Endothelial cell of umbilical vein (primary cell): Measurements from ENCODE around the gene NBEAL1. TPM values are rescaled to one million over a fixed set of nuclear protein-coding genes. Genes with fewer than 3 reads are reported as not detected.

Source experiments
- BruUV-seq: library from RNA; stranded (reverse); fragments of 400-500 nt; replicated peaks from 2 replicates; lab custom pipeline; 2021; lab: Mats Ljungman, UMichigan
- CTCF ChIA-PET: fragments of 300-600, 350-600 bp; sonication (Branson Sonifier 250); formaldehyde crosslinking; loops from one replicate; lab custom pipeline; 2021; ENCODE audit warnings: antibody characterized with exemption, inconsistent platforms; lab: Charles Lee
- POLR2A ChIA-PET: fragments of 300-600, 350-600 bp; sonication (Branson Sonifier 250); formaldehyde crosslinking; loops from one replicate; lab custom pipeline; 2021; ENCODE audit warnings: antibody characterized with exemption, inconsistent platforms; lab: Charles Lee
- DNase-seq: peaks from one replicate; pipeline ENCODE4 v3.0.0-alpha.2; 2011; ENCODE audit warnings: low read depth, low spot score
- FAIRE-seq: peaks from 2 replicates; lab custom pipeline; 2011; peaks lifted over from hg19 to GRCh38; lab: Jason Lieb, UNC
- H2AFZ ChIP-seq: 2 replicates; pipeline ENCODE4 v1.6.0; 2012; ENCODE audit warnings: low read depth, low read length, control low read depth, inconsistent platforms
- H3K27ac ChIP-seq: 2 replicates; pipeline ENCODE4 v1.5.1; 2011; ENCODE audit warnings: low read depth, mild to moderate bottlenecking, control low read depth, low read length, moderate library complexity; ENCODE audit not compliant: insufficient read depth
- H3K27me3 ChIP-seq, 2 experiments: 2 replicates each; pipeline versions ENCODE4 v1.6.0 to v1.6.1; 2011; ENCODE audit warnings: low read length in 2 of 2, mixed read lengths in 1 of 2; ENCODE audit not compliant: control insufficient read depth in 2 of 2, insufficient read depth in 2 of 2
- H3K36me3 ChIP-seq, 2 experiments: 2 replicates in 1 of 2; 3 replicates in 1 of 2; pipeline ENCODE4 v1.5.1; 2011; ENCODE audit warnings: low read length in 2 of 2, mild to moderate bottlenecking in 1 of 2, moderate library complexity in 1 of 2; ENCODE audit not compliant: control insufficient read depth in 2 of 2, insufficient read depth in 2 of 2; ENCODE audit errors: extremely low read depth in 1 of 2
- H3K4me1 ChIP-seq: 3 replicates; pipeline ENCODE4 v1.5.1; 2011; ENCODE audit warnings: mild to moderate bottlenecking, low read length; ENCODE audit not compliant: control insufficient read depth, insufficient read depth; ENCODE audit errors: extremely low read depth
- H3K4me2 ChIP-seq: 2 replicates; pipeline ENCODE4 v1.6.1; 2011; ENCODE audit warnings: low read length, control low read depth, mixed read lengths; ENCODE audit not compliant: insufficient read depth
- H3K4me3 ChIP-seq, 3 experiments: fragments of 200-600 bp in 1 of 3; sonication (generic), shearing (Covaris generic) in 1 of 3; replicated peaks in 1 of 3; 2 replicates each; pipeline ENCODE4 v1.5.1; 2011 to 2016; ENCODE audit warnings: control low read depth in 3 of 3, low read length in 3 of 3, mild to moderate bottlenecking in 2 of 3, inconsistent platforms in 1 of 3, low read depth in 1 of 3, moderate library complexity in 1 of 3; ENCODE audit not compliant: insufficient read depth in 1 of 3
- H3K79me2 ChIP-seq: 2 replicates; pipeline ENCODE4 v1.6.0; 2012; ENCODE audit warnings: low read length, inconsistent platforms; ENCODE audit not compliant: control insufficient read depth, insufficient read depth
- H3K9ac ChIP-seq: replicated peaks from 2 replicates; pipeline ENCODE3; 2011; ENCODE audit warnings: low read length, control low read depth; ENCODE audit not compliant: insufficient read depth; ENCODE audit errors: extremely low read depth
- H3K9me1 ChIP-seq: replicated peaks from 3 replicates; pipeline ENCODE4 v1.6.0; 2011; ENCODE audit warnings: mild to moderate bottlenecking, low read length; ENCODE audit not compliant: control insufficient read depth, insufficient read depth; ENCODE audit errors: extremely low read depth
- H3K9me3 ChIP-seq: replicated peaks from 2 replicates; pipeline ENCODE4 v1.5.1; 2012; ENCODE audit warnings: low read length, inconsistent platforms; ENCODE audit not compliant: control insufficient read depth, insufficient read depth
- H4K20me1 ChIP-seq: replicated peaks from 2 replicates; pipeline ENCODE3; 2011; ENCODE audit warnings: mild to moderate bottlenecking, low read length; ENCODE audit not compliant: control insufficient read depth, insufficient read depth; ENCODE audit errors: extremely low read depth
- CTCF ChIP-seq, 2 donors: IDR thresholded peaks; 1 replicate in 1 of 2; 2 replicates in 1 of 2; pipeline ENCODE4 v1.5.1; 2011; ENCODE audit warnings: low read length in 2 of 2, mild to moderate bottlenecking in 2 of 2, moderate library complexity in 2 of 2, control low read depth in 1 of 2, inconsistent platforms in 1 of 2, low read depth in 1 of 2; ENCODE audit not compliant: insufficient read depth in 1 of 2; ENCODE audit errors: extremely low read depth in 1 of 2
- EZH2 ChIP-seq: IDR thresholded peaks from 2 replicates; pipeline ENCODE4 v1.6.1; 2012; ENCODE audit warnings: borderline replicate concordance, low read depth, mild to moderate bottlenecking, moderate library complexity, low read length, inconsistent platforms; ENCODE audit not compliant: severe bottlenecking
- FOS ChIP-seq: IDR thresholded peaks from 2 replicates; pipeline ENCODE4 v1.6.1; 2011; ENCODE audit warnings: mild to moderate bottlenecking, low read length, moderate library complexity, borderline replicate concordance; ENCODE audit not compliant: insufficient read depth
- GATA2 ChIP-seq: IDR thresholded peaks from 2 replicates; pipeline ENCODE4 v1.7.0; 2011; ENCODE audit warnings: low read depth, mild to moderate bottlenecking, moderate library complexity, mixed read lengths, low read length; ENCODE audit not compliant: insufficient read length, insufficient read depth
- JUN ChIP-seq: IDR thresholded peaks from 2 replicates; pipeline ENCODE4 v1.6.1; 2011; ENCODE audit warnings: borderline replicate concordance, low read depth; ENCODE audit not compliant: insufficient read length, insufficient read depth
- MAX ChIP-seq: IDR thresholded peaks from 2 replicates; pipeline ENCODE4 v1.6.1; 2011; ENCODE audit not compliant: insufficient read depth, insufficient read length
- MYC ChIP-seq: IDR thresholded peaks from one replicate; pipeline ENCODE4 v1.6.1; 2011; ENCODE audit warnings: mild to moderate bottlenecking, low read depth, low read length
- POLR2A ChIP-seq: IDR thresholded peaks from 2 replicates; pipeline ENCODE4 v1.6.1; 2012; ENCODE audit warnings: low read depth, mild to moderate bottlenecking, control low read depth, low read length
- POLR2AphosphoS5 ChIP-seq: IDR thresholded peaks from 2 replicates; pipeline ENCODE4 v1.6.1; 2012; ENCODE audit warnings: low read depth, mild to moderate bottlenecking, control low read depth, low read length, moderate library complexity; ENCODE audit not compliant: insufficient read depth
- dilution Hi-C: fragments of 300-500 bp; cut with MboI; formaldehyde crosslinking; loops from one replicate; pipeline ENCODE4 v1.15.0; 2019; ENCODE audit warnings: low sequenced_read_pairs; ENCODE audit not compliant: extremely low pct_ligation_motif_present
- intact Hi-C: fragments of 100-400 bp; cut with micrococcal nuclease; formaldehyde crosslinking; loops from one replicate; pipeline ENCODE4 v1.10.0; 2022
- polyA plus RNA-seq, 4 experiments: library from polyadenylated mRNA; depleted of rRNA in 3 of 4; stranded (reverse) in 3 of 4; unstranded in 1 of 4; fragments of >200 nt; gene quantifications; 2 replicates each; pipeline versions ENCODE4 v1.2.1 to v1.2.3, GENCODE V29; 2011 to 2012; ENCODE audit warnings: missing spikeins in 1 of 4
- total RNA-seq: library from RNA; stranded (reverse); gene quantifications from 2 replicates; pipeline ENCODE4 v1.2.3, GENCODE V29; 2021

The NBEAL1 gene
- total and polyA plus RNA-seq, 2 donors (not counting 3 experiments of a cell fraction or from before 2014, with no cell fraction given) = 2.1 to 23.3 TPM

- H3K36me3 ChIP-seq = no peaks in the 10 kb centered on the region
Observed at GRCh38 chr2:203070701-203071100, 56.0 kb downstream of the NBEAL1 start.

More at GRCh38 chr2:203070701-203071100, 56.0 kb downstream of the NBEAL1 start:
- no peak overlapping the region for H2AFZ ChIP-seq
- no peaks in the 10 kb centered on the region for H3K9me1 ChIP-seq
- BruUV-seq = no TSS peak
- no peaks in the 10 kb centered on the region for H4K20me1 ChIP-seq
- H3K4me1 ChIP-seq = no peaks in the 10 kb centered on the region
- intact Hi-C loops (no loop called here), dilution Hi-C loops (no loop called here)
- CTCF ChIA-PET = interaction anchor here (0.7 kb wide), 1 partner anchor 67 kb away, joined by 3 read pairs; no protein-coding TSS in a partner anchor
- no peak for TF ChIP-seq MYC
- no peak for TF ChIP-seq MAX
- TF ChIP-seq FOS = no peak
- no peak for TF ChIP-seq POLR2A
- TF ChIP-seq CTCF (IDR thresholded peaks at IDR 0.05; ENCODE audit: extremely low read depth in 1 of 2, insufficient read depth in 1 of 2, low read depth in 1 of 2, low read length in 2 of 2) = no peak
- no peak for TF ChIP-seq POLR2AphosphoS5
- no peak for TF ChIP-seq JUN
- TF ChIP-seq EZH2 = no peak
- TF ChIP-seq GATA2 = no peak
- H3K27ac ChIP-seq = no peak overlapping the region
- no peaks in the 10 kb centered on the region for H3K79me2 ChIP-seq
- H3K4me3 ChIP-seq = no peak overlapping the region
- DNase-seq = no peak
- no peak overlapping the region for H3K4me2 ChIP-seq
- H3K27me3 ChIP-seq = no peaks in the 10 kb centered on the region
- H3K9ac ChIP-seq = no peak overlapping the region
- POLR2A ChIA-PET = no interaction called here
- no peak for FAIRE-seq
- no peaks in the 10 kb centered on the region for H3K9me3 ChIP-seq
